ENCODE data around the gene TMEM239. TPM values are rescaled to one million over a fixed set of nuclear protein-coding genes. Genes with fewer than 3 reads are reported as not detected.
"Not testable (repeated sequence)": the region's sequence is repeated elsewhere in the genome, so short reads cannot be mapped to it uniquely, and the experiment has no call there.

Gene TMEM239
- total RNA-seq, 2 donors from 2014 or later, result not detected

DNA sequence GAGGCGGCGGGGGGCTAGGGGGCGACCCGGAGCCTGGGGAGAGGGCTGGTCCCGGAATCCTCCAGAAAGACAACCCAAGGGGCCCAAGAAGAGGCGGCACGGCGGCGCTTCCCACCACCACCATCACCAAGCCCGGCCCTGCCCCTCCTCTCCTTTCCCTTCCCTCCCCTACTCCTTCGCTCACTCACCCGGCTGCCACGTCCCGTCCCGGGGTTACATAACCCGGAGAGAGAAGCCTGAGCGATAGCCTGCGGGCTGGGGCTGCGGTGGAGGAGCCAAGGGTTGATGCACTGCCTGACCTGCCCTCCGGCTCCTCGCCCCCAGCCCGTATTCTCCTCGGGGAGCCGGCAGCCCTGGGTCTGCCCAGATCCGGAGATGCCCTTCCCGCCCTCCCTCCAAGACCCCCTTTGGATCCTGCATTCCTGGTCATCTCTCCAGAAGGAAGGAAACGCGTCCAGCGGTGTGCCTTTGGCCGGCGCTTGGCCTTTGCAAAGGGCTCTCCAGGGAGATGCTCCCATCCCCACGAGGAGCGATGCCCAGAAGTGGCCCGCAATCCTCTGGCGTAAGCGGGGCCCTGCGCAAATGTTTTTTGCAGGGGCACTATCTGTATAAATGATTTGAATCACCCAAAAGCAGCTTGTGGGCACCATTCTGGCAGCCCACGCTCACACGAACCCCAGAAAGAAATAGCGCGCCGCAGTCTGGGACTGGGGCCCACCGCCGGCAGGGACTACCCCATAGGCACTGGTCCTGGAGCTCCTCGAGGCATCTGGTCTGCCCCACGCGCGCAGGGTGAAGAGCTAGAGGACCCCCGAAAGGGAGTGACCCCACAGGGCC, 11.1 kb upstream of the TMEM239 start:
- peaks cover 7% of the 10 kb centered on the region for H3K36me3 Mint-ChIP-seq (ENCODE audit: low read depth)
- H3K27ac Mint-ChIP-seq, result no peak overlapping the region
- H3K9me3 ChIP-seq (ENCODE audit: control insufficient read depth, low read length, poor library complexity, severe bottlenecking), result no peaks in the 10 kb centered on the region
- peaks cover 19% of the 10 kb centered on the region for H3K4me1 Mint-ChIP-seq
- ATAC-seq (no peak), DNase-seq (no peak)
- H3K27me3 Mint-ChIP-seq, result peaks cover 66% of the 10 kb centered on the region
- no peak overlapping the region for H3K4me3 Mint-ChIP-seq

DNA sequence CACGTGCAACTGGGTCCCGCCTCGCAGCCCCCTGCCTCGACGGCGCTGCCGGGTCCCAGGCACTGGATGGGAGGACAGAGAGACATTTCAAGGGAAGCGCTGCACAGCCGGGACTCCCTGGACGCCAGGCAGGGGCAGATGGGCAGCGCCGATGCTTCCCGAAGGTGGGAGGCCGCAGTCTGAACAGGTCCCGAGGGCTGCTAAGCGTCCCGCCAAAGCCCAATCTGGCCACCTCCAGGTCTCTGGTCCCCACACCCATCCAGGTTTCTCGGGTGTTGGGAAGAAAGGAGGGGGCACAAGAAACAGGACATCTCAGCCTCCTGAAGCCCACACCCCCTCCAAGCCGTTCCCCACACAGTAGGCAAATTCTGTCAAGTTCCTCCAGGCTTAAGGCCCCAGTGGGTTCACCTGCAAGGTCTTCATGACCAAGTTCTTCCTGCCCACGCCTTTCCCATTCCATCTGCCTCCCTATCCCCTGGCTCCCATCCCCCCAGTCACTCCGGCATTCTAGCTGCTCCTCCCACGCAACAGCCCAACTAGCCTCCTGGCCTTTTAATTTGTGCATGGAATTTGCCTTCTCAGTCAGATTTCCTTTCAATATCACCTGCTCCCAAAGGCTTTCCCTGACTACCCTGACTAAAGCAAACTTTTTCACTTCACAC, 10.3 kb upstream of the TMEM239 start:
- H3K9me3 ChIP-seq (ENCODE audit: control insufficient read depth, low read length, poor library complexity, severe bottlenecking), result no peaks in the 10 kb centered on the region
- ATAC-seq, result no peak
- Mint-ChIP-seq H3K4me3 (peak overlapping the region; percentile 56), H3K27ac (no peak overlapping the region), H3K36me3 (ENCODE audit: low read depth) (peaks cover 6% of the 10 kb centered on the region), H3K27me3 (peaks cover 62% of the 10 kb centered on the region), H3K4me1 (peaks cover 15% of the 10 kb centered on the region)
- DNase-seq, result no peak

DNA sequence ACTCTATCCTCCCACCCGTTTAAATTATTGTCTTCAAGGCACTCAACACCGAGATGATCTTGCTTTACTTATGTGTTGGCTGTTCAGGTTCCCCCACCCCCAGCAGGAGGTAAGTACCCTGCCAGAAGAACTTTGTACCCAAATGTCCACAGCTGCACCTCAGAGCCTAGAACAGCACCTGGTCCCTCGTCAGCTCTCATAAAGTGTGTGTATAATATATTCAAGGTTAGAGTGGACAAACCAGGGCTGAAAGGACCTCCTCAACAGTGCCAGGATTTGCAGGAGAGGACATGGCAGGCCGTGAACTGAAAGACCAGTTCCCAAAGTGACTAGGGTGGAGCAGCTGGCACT, 9.8 kb upstream of the TMEM239 start:
- no peaks in the 10 kb centered on the region for H3K9me3 ChIP-seq (ENCODE audit: control insufficient read depth, low read length, poor library complexity, severe bottlenecking)
- H3K36me3 Mint-ChIP-seq (ENCODE audit: low read depth), result peaks cover 6% of the 10 kb centered on the region
- peak overlapping the region; percentile 56 for H3K4me3 Mint-ChIP-seq
- H3K27me3 Mint-ChIP-seq, result peaks cover 62% of the 10 kb centered on the region
- no peak overlapping the region for H3K27ac Mint-ChIP-seq
- peaks cover 10% of the 10 kb centered on the region for H3K4me1 Mint-ChIP-seq
- no peak for ATAC-seq
- DNase-seq, result no peak

DNA sequence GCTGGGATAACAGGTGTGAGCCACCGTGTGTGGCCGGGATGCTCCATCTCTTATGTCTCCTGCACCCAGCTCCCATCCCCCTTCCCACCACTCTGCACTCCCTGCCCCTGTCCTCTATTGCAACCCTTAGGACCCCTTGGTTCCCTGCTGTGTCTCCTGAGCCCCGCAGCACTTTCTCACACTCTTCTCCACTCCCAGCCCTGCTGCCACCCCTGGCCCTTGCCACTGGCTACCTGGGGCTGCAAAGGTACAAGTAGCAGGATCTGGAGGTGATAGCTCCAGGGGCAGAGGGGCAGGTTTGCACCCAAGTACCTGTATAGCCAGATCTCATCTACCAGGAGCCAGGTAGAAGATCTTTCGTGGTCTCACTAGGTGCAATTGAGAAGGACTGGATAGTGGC, 9.1 kb upstream of the TMEM239 start:
- DNase-seq, result no peak
- peaks cover 10% of the 10 kb centered on the region for H3K4me1 Mint-ChIP-seq
- no peaks in the 10 kb centered on the region for H3K9me3 ChIP-seq (ENCODE audit: control insufficient read depth, low read length, poor library complexity, severe bottlenecking)
- peaks cover 64% of the 10 kb centered on the region for H3K27me3 Mint-ChIP-seq
- no peak for ATAC-seq
- H3K36me3 Mint-ChIP-seq (ENCODE audit: low read depth), result peaks cover 6% of the 10 kb centered on the region
- no peak overlapping the region for H3K4me3 Mint-ChIP-seq
- H3K27ac Mint-ChIP-seq, result no peak overlapping the region

DNA sequence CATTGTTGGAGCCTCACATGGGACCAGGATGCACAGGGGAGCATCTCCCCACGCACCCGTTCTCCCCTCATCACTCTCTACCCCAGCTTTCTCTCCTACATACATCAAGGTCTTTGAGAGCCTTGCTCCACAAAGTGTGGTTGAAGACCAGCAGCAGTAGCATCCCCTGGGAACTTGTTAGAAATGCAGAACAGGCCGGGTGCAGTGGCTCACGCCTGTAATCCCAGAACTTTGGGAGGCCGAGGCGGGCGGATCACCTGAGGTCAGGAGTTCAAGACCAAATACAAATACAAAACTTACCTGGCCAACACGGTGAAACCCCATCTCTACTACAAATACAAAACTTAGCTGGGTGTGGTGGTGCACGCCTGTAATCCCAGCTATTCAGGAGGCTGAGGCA, 8.2 kb upstream of the TMEM239 start:
- H3K4me3 Mint-ChIP-seq; H3K9me3 ChIP-seq (ENCODE audit: control insufficient read depth, low read length, poor library complexity, severe bottlenecking); H3K36me3 Mint-ChIP-seq (ENCODE audit: low read depth); H3K27ac Mint-ChIP-seq; ATAC-seq; H3K4me1 Mint-ChIP-seq; DNase-seq: not testable (repeated sequence)
- H3K27me3 Mint-ChIP-seq, result peaks cover 58% of the 10 kb centered on the region

DNA sequence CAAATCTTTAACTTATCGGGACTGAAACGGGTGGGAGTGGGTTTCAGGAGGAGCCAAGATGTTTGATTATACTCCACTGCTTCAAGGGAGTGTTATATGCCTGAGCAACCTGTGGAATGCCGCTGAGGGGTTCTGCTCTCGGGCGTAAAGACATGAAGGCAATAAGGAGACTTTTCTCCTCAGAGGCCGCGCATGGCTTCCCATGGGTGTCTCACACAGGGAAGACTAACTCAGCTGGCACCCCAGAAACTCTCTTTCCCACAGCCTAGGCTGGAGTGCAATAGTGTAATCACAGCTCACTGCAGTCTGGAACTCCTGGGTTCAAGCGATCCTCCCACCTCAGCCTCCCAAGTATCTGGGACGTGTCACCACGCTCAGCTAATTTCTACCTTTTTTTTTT, 6.5 kb upstream of the TMEM239 start:
- Mint-ChIP-seq H3K36me3 (ENCODE audit: low read depth) (peaks cover 7% of the 10 kb centered on the region), H3K27ac (no peak overlapping the region), H3K4me1 (peaks cover 7% of the 10 kb centered on the region), H3K27me3 (peaks cover 60% of the 10 kb centered on the region), H3K4me3 (no peak overlapping the region)
- DNase-seq, result no peak
- ATAC-seq, result no peak
- no peaks in the 10 kb centered on the region for H3K9me3 ChIP-seq (ENCODE audit: control insufficient read depth, low read length, poor library complexity, severe bottlenecking)

DNA sequence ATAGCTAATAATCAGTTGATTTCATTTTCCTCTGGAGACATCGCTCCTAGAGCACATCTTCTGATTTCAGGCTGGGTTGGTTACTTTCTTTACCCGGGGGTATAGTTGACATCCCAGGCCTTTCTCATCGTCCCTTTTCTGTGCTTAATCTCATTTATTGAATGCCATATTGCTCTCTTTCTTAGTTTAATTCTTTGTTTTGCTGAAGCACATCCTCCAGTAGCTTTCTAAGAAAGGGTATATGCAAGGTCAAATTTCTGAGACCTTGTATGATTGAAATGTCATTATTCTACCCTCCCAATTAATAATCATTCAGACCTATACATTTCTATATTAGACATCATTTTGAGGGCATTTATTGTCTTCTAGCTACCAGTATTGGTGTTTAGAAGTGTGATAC, 4.0 kb upstream of the TMEM239 start:
- peaks cover 7% of the 10 kb centered on the region for H3K4me1 Mint-ChIP-seq
- no peak overlapping the region for H3K4me3 Mint-ChIP-seq
- DNase-seq (no peak), ATAC-seq (no peak)
- no peaks in the 10 kb centered on the region for H3K9me3 ChIP-seq (ENCODE audit: control insufficient read depth, low read length, poor library complexity, severe bottlenecking)
- peaks cover 43% of the 10 kb centered on the region for H3K27me3 Mint-ChIP-seq
- H3K27ac Mint-ChIP-seq, result no peak overlapping the region
- H3K36me3 Mint-ChIP-seq (ENCODE audit: low read depth), result peaks cover 3% of the 10 kb centered on the region

DNA sequence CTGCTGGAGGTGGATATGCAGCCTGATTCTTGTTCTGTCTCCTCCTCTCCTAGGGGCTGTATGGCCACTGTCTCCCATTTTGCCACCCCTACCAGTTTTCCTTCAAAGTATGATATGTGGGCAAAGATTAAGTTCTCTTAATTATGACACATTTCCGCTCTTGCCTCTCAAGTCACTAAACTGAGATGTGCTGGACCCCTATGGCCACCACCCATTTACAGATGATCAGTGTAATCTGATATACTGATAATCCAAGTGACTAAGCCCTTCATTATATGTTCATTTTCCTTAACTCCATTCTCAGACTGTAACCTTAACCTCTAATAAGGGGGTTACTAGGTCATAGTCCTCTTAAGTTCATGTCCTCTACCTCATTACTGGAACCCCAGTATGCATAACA, 2.1 kb upstream of the TMEM239 start:
- Mint-ChIP-seq H3K27ac (no peak overlapping the region), H3K4me1 (peaks cover 7% of the 10 kb centered on the region), H3K27me3 (peaks cover 32% of the 10 kb centered on the region), H3K4me3 (no peak overlapping the region), H3K36me3 (ENCODE audit: low read depth) (peaks cover 3% of the 10 kb centered on the region)
- H3K9me3 ChIP-seq (ENCODE audit: control insufficient read depth, low read length, poor library complexity, severe bottlenecking), result no peaks in the 10 kb centered on the region
- DNase-seq (no peak), ATAC-seq (no peak)

DNA sequence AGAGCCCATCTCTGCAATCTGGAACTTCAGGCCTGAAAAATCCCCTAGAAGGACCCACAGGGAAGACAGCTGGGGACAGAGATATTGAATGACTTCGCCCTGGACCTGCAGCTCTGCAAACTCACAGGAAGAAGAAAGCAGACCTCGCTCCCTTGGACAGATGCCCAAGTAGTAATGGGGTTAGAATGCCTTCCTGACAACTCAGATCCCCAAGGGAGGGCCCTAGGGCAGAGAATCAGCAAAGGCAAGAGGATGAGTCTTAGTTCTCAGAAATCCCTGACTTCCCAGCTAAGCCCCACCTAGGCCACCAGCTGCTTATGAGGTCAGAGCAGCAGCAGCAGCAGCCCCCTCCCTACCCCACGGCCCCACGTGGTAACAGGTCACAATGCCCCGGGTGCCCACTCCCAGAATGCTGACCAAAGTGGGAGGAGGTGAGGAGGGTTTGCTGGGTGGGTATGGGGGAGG, 1.5 kb upstream of the TMEM239 start, which contains the start of gene C20orf141:
Gene C20orf141, plus strand, starts transcription at position 401 of the 465 bp plus-strand sequence. CDS start 198 bp downstream, outside the sequence.
- H3K4me3 Mint-ChIP-seq, result no peak within 1 kb of the TSS
- peaks cover 29% of the 10 kb centered on the region for H3K27me3 Mint-ChIP-seq
- no peaks in the 10 kb centered on the region for H3K9me3 ChIP-seq (ENCODE audit: control insufficient read depth, low read length, poor library complexity, severe bottlenecking)
- ATAC-seq (no peak), DNase-seq (no peak)
- peaks cover 7% of the 10 kb centered on the region for H3K4me1 Mint-ChIP-seq
- peaks cover 3% of the 10 kb centered on the region for H3K36me3 Mint-ChIP-seq (ENCODE audit: low read depth)
- no peak within 1 kb of the TSS for H3K27ac Mint-ChIP-seq

DNA sequence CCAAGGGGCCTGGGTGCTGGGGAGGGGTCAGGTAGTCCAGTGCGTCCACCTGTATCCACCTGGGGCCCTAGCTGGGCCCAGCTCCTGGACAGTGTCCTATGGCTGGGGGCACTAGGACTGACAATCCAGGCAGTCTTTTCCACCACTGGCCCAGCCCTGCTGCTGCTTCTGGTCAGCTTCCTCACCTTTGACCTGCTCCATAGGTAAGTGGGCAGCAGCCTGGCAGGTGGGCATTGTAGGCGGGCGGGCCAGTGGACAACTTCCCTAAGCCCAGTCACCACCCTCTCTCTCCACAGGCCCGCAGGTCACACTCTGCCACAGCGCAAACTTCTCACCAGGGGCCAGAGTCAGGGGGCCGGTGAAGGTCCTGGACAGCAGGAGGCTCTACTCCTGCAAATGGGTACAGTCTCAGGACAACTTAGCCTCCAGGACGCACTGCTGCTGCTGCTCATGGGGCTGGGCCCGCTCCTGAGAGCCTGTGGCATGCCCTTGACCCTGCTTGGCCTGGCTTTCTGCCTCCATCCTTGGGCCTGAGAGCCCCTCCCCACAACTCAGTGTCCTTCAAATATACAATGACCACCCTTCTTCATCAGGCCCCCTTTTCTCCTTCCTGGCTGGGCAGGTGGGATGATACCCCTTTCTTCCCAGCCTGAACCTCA, 793 bp upstream of the TMEM239 start:
- no peak overlapping the region for H3K4me3 Mint-ChIP-seq
- H3K27me3 Mint-ChIP-seq, result peaks cover 36% of the 10 kb centered on the region
- no peaks in the 10 kb centered on the region for H3K9me3 ChIP-seq (ENCODE audit: control insufficient read depth, low read length, poor library complexity, severe bottlenecking)
- ATAC-seq, result no peak
- peaks cover 12% of the 10 kb centered on the region for H3K4me1 Mint-ChIP-seq
- no peak for DNase-seq
- peaks cover 7% of the 10 kb centered on the region for H3K36me3 Mint-ChIP-seq (ENCODE audit: low read depth)
- H3K27ac Mint-ChIP-seq, result no peak overlapping the region

DNA sequence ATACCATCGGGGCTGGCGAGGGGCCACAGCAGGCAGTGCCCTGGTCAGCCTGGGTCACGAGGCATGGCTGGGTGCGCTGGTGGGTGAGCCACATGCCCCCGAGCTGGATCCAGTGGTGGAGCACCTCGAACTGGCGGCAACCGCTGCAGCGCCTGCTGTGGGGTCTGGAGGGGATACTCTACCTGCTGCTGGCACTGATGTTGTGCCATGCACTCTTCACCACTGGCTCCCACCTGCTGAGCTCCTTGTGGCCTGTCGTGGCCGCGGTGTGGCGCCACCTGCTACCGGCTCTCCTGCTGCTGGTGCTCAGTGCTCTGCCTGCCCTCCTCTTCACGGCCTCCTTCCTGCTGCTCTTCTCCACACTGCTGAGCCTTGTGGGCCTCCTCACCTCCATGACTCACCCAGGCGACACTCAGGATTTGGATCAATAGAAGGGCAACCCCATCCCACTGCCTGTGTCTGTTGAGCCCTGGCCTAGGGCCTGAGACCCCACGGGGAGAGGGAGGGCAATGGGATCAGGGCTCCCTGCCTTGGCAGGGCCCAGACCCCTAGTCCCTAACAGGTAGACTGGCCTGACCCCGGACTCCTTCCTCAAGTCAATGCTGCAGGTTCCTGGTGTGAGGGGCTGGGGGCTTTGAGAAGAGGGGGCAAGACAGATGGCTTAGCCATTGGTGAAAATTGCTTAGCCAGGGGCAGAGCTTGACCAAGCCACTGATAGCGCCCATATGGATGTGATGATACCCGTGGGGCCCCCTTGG, 598 bp downstream of the TMEM239 start:
- no peaks in the 10 kb centered on the region for H3K9me3 ChIP-seq (ENCODE audit: control insufficient read depth, low read length, poor library complexity, severe bottlenecking)
- ATAC-seq, result peak; percentile 56
- no peak overlapping the region for H3K4me3 Mint-ChIP-seq
- DNase-seq, result no peak
- peaks cover 30% of the 10 kb centered on the region for H3K27me3 Mint-ChIP-seq
- peaks cover 7% of the 10 kb centered on the region for H3K36me3 Mint-ChIP-seq (ENCODE audit: low read depth)
- H3K27ac Mint-ChIP-seq, result peak overlapping the region; percentile 68
- H3K4me1 Mint-ChIP-seq, result peaks cover 15% of the 10 kb centered on the region

DNA sequence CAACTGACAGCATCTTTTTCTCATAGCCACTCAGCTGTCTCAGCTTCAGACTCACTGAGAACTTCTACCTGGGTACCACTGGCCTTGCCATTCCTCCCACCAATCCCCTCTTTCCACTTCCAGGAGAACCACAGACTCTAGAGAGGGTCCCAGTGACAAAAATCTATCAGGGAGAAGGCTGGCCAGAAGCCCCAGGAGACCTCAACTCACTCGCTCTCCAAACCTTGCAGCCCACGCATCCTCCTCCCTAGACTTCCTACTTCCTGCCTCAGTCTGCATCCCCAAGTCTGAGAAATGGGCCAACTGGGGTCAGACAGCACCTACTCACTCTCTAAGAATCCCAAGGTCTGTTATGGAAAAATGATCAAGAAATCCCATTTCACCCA, 1.2 kb downstream of the TMEM239 start:
- Mint-ChIP-seq H3K4me3 (no peak overlapping the region), H3K27ac (peak overlapping the region; percentile 68), H3K36me3 (ENCODE audit: low read depth) (peaks cover 5% of the 10 kb centered on the region), H3K27me3 (peaks cover 27% of the 10 kb centered on the region), H3K4me1 (peaks cover 20% of the 10 kb centered on the region)
- DNase-seq (no peak), ATAC-seq (no peak)
- H3K9me3 ChIP-seq (ENCODE audit: control insufficient read depth, low read length, poor library complexity, severe bottlenecking), result no peaks in the 10 kb centered on the region
